GM19238 (cell line): Measurements from ENCODE around the gene NARS2.
A peak's percentile ranks its signal among the peaks of the same experiment; 100 is the strongest.
"Not testable (repeated sequence)": the region's sequence is repeated elsewhere in the genome, so short reads cannot be mapped to it uniquely, and the experiment has no call there.

Experiments
- DNase-seq: peaks from one replicate; pipeline ENCODE4 v3.0.0; 2011; ENCODE audit warnings: low spot score; ENCODE audit not compliant: insufficient read length

NARS2 gene

GRCh38 chr11:78547931-78548705, 26.5 kb downstream of the NARS2 start:
- DNase-seq = no peak

DNA sequence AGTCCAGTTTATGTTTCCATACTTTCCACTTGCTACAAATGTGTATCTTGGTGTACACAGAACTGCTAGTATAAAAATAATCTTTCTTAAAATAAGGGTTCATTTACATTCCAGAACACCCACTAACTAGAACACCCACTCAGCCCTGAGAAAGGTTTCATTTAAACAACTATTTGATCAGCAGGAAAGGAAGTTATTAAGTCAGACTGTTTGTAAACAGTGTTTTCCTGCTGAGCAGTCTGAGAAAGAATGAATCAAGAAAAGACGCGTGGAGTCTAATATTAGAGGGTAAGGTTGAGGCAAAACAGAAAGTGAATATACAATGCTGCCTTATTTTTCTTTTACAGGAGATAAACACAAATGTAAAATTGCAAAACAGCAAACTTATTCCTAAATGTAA, 32.7 kb downstream of the NARS2 start:
- DNase-seq = no peak

DNA sequence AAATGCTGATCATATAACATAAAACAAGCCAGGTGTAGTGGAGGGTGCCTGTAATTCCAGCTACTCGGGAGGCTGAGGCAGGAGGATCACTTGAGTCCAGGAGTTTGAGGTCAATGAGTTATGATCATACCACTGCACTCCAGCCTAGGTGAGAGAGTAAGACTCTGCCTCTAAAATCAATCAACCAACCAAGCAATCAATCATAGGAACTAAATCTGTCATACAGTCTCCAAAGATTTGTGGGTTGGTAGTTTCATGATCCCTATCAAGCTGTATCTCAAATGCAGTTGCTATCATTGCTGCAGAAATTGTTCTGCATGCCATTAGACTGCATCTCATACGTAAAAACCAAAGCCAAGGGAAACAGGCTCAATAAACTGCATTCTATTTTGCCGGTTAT, 33.1 kb downstream of the NARS2 start:
- DNase-seq = no peak

DNA sequence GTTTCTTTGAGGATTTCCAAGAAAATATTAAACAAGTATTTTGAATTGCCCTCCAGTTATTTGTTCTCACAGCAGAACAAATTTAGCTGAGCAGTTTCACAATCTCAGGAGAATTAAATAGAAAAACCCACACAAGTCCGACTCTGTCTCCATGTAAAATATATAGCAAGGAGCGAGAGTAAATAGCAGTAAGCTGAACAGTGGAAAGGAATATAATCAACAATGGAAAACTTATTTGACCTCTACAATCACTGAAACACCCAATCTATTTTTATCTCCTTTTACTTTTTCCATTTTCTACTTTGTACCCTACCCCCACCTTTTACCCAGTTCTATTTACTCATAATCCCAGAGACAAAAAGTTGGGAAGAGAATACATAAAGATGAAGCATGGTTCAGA, 34.4 kb downstream of the NARS2 start:
- no peak for DNase-seq

DNA sequence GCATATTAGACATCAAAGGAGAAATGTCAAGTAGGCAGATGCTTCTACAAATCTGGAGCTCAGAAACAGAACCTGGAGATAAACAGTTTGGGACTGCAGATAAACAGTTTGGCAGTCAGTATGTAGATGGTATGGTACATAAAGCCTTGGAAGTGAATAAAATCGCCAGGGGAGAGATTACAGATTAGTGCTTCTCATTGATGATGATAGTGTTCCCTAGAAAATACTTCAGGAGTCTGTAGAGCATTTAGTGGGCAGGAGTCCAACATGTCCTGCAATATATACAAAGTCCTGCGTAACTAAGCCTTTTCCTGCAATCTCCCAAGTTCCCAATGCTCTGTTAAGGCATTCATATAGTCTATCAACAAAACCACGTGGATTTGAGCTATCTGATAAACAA, 35.2 kb downstream of the NARS2 start:
- DNase-seq = no peak

GRCh38 chr11:78536933-78537332, 37.7 kb downstream of the NARS2 start:
- no peak for DNase-seq

GRCh38 chr11:78535920-78536319, 38.7 kb downstream of the NARS2 start:
- DNase-seq = no peak

DNA sequence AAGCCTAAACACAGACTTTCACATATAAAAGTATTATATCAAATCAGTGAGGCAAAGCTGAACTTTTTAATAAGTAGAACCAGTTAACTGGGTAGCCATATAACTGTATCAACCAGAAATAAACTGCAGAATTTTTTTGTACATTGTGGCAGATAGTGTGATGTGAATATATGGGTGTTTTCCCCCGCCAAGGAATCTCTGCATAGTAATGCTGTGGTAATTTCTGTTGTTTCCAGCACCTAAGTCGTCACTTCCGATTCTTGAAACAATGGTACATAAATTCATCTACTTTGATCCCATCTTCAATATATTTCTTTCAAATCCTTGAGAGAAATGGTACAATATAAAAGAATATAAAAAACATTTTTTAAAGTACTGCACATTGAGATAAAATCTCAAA, 39.6 kb downstream of the NARS2 start:
- no peak for DNase-seq

- peak; percentile 3 for DNase-seq
Observed at GRCh38 chr11:78533399-78533798, 41.3 kb downstream of the NARS2 start.

GRCh38 chr11:78532991-78533390, 41.7 kb downstream of the NARS2 start:
- DNase-seq = no peak

GRCh38 chr11:78526497-78527146, 48.0 kb downstream of the NARS2 start:
- DNase-seq = no peak

GRCh38 chr11:78525720-78526119, 48.9 kb downstream of the NARS2 start:
- DNase-seq = no peak

DNA sequence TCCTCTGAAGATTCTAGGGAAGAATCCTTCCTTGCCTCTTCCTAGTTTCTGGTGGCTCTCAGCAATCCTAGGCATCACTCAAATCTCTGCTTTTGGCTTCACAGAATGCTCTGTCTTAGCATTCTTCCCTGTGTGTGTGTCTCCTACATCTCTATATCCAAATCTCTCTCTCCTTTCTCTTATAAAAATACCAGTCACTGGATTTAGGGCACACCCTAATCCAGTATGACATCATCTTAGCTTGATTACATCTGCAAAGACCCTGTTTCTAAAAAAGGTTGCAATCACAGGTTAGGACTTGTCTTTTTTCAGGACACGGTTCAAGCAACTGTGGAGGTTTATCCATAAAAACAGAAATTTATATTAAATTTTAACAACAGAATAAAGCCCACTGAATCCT, 54.4 kb downstream of the NARS2 start:
- no peak for DNase-seq

DNA sequence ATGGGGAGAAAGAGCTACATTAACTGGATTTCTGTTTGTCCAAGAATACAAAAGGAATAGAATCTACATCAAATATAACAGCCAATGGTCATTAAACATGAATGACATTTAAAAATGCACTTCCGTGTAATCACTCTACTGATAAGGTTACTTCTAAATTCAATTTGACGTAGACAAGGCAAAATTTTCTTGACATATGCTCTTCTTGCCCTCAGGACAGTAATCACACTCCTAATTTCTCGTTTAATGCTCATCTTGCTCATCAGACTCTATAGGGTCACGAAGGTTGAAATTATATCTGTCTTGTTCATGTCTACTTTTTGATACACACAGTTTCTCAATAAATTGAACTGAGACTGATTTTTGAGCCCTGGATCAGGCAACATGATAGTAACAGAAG, 58.4 kb downstream of the NARS2 start:
- DNase-seq = no peak

DNA sequence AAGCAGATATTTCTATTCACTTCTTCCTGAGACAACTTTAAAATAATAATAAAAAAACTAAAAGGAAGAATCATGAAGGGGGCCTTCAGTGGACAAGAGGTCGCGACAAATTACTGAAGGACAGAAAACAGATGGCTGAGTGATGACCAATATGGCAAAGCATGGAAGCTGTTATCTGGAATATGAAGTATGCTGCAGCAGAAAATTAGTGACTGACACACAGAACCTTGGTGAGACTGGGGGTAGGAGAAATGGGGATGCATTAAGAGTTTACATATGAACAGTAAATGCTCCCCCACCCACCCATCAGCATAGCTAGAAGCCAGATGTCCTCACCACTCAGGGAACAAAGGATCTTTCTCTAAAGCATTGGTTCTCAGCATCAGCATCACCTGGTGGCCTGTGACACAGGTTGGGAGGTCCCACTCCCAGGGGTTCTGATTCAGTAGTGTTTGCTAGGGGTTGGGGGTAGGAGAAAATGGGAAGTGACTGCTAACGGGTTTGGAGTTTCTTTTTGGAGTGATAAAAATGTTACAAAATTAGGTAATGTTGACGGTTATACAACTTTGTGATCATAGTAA, 59.7 kb downstream of the NARS2 start:
- no peak for DNase-seq

DNA sequence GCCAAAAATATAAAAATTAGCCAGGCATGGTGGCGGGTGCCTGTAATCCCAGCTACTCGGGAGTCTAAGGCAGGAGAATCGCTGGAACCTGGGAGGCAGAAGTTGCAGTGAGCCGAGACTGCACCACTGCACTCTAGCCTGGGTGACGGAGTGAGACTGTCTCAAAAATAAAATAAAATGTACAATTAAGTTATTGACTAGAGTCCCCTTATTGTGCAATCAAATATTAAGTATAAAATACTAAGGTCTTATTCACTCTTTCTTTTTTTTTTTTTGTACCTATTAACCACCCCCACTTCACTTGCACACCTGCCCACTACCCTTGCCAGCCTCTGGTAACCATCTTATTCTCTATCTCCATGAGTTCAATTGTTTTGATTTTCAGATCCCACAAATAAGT, 61.6 kb downstream of the NARS2 start:
- DNase-seq = not testable (repeated sequence)

DNA sequence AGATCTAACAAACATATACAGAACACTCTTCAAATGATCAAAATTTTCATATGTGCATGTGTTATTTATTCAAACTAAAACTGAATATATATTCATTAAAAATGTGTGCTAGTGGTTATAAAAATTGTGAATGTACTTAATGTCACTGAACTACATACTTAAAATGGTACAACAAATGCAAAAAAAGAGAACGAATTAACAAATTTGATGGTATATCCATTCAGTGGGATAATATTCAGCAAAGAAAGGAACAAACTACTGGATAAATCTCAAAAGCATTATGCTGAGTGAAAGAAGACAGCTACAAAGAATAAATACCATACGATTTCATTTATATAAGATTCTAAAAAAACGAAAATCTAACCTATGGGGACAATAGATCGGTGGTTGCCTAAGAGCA, 64.1 kb downstream of the NARS2 start:
- no peak for DNase-seq

DNA sequence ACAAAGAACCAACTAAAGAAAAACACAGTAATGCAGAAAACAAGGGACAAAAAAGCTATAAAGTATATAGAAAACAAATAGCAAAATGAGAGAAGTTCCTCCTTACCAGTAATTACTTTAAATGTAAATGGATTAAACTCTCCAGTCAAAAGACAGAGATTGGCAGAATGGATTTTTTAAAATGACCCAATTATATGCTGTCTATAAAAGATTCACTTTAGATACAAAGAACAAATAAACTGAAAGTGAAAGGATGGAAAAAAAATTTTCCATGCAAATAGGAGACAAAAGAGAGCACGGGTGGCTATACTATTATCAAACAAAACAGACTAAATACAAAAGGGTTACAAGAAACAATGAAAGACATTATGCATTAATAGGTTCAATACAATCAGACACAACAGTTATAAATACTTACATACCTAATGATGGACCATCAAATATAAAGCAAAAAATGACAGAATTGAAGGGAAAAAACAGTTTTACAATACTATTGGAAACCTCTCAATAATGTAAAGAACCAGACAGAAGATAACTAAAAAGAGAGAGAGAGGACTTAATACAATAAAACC, 64.6 kb downstream of the NARS2 start:
- DNase-seq = no peak

GRCh38 chr11:78504708-78505107, 70.0 kb downstream of the NARS2 start:
- DNase-seq = no peak

DNA sequence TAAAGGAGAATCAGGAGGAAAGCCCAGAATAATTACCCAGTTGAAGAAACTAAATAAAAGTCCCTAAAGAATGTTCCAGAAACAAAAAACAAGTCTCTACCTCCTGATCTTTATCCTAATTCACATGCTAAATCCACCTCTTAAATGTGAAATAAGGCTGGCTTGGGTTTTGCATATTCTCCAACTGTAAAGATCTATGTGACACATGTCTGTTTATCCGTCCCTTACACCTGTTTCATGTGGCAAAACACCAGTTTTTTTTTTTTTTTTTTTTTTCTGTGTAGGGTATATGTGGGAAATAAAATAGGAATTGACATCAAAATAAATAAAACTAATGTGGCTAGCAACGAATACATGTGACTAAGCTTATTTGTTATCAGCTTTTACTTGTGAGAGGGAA, 70.5 kb downstream of the NARS2 start:
- no peak for DNase-seq

DNA sequence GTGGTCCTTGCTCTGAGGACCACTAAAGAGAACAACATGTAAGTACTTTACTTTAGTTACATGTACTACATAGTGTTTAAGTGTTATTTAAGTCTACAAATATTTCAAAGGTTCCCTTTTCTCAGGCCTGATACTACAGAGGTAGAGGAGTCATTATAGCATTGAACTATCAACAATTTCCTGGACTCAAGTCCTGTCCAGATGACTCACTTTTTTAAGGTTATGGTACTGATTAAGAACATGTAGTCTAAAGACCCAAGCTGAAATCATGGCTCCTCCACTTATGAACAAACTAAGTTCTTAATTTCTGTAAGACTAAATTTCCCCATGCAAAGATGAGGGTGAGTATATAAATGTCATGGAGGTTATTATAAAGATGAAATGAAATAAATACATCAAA, 74.7 kb downstream of the NARS2 start:
- no peak for DNase-seq

- no peak for DNase-seq
Observed at GRCh38 chr11:78497293-78497692, 77.4 kb downstream of the NARS2 start.
